ENCODE data around the gene LRRIQ1.

DNA sequence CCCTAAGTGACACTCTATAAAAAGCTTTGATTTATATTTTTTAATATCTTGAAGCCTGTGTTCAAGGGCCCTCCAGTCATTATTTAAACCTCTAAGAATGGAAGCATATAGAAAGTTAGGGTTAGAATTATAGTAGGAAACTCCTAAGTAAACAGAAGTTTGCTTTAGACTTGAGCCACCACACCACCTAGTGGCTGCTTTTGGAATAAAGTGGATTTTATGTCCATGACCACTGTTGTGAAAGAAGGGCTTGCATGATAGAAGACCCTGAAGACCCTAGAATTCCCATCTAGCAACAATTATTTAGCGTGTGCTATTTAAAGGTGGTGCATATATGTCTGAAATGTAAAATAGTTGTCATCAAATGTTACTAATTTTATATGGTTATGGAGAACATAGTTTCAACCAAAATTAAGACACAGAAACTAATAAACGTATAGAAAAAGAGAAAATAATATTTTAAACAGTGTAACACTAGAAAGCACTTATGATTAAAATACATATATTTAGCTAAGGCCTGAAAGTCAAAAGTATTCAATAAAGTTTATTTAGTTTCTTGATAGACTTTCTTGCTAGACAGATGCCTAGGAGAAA, 21.3 kb downstream of the LRRIQ1 start:
- TF ChIP-seq, protein P1, sequence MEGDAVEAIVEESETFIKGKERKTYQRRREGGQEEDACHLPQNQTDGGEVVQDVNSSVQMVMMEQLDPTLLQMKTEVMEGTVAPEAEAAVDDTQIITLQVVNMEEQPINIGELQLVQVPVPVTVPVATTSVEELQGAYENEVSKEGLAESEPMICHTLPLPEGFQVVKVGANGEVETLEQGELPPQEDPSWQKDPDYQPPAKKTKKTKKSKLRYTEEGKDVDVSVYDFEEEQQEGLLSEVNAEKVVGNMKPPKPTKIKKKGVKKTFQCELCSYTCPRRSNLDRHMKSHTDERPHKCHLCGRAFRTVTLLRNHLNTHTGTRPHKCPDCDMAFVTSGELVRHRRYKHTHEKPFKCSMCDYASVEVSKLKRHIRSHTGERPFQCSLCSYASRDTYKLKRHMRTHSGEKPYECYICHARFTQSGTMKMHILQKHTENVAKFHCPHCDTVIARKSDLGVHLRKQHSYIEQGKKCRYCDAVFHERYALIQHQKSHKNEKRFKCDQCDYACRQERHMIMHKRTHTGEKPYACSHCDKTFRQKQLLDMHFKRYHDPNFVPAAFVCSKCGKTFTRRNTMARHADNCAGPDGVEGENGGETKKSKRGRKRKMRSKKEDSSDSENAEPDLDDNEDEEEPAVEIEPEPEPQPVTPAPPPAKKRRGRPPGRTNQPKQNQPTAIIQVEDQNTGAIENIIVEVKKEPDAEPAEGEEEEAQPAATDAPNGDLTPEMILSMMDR (IDR thresholded peaks at IDR 0.05; ENCODE audit: low read depth, low read length) = peak; percentile 74
- no peak for TF ChIP-seq EZH2phosphoT487 (IDR thresholded peaks at IDR 0.05; ENCODE audit: low read depth)
